ENCODE measurements around the gene CSGALNACT2. TPM values are rescaled to one million over a fixed set of nuclear protein-coding genes. Genes with fewer than 3 reads are reported as not detected.

The CSGALNACT2 gene
- total RNA-seq, 1 experiment from 2014 or later: 8.9 TPM

DNA sequence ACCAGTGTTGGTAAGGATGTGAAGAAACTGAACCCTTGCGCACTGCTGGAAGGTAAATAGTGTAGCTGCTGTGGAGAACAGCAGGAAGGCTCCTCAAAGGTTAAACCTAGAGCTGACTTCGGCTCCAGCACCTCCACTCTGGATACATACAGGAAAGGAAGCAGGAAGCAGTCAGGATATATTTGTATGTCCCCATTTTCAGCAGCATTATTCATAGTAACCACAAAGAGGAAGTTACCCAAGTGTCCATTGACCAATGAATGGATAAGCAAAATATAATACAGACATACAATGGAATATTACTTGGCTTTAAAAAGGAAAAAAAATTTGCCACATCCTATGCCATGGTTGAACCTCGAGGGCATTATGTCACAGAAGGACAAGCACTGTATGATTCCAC is 46.4 kb upstream of the CSGALNACT2 start:
- no peak overlapping the region for H3K9ac ChIP-seq (ENCODE audit: extremely low read depth, insufficient read length, low read length)
- no peak overlapping the region for H3K18ac ChIP-seq (ENCODE audit: insufficient read length, low read depth, low read length)
- no peak overlapping the region for H2BK15ac ChIP-seq (ENCODE audit: low read depth, low read length)
- no peak overlapping the region for H2BK5ac ChIP-seq (ENCODE audit: insufficient read length, low read length)
- H3K9me3 Mint-ChIP-seq: no peaks in the 10 kb centered on the region; a peak in 1 of 5 replicates
- no peak overlapping the region for H3K4me3 Mint-ChIP-seq
- no peaks in the 10 kb centered on the region for H4K20me1 ChIP-seq (ENCODE audit: control insufficient read depth, insufficient read depth, insufficient read length)
- no peak overlapping the region for H4K5ac ChIP-seq (ENCODE audit: insufficient read length, low read depth, low read length)
- H3K14ac ChIP-seq (ENCODE audit: insufficient read depth, low read length): no peak overlapping the region
- no peak overlapping the region for H3K23ac ChIP-seq (ENCODE audit: insufficient read length, low read depth, low read length)
- H4K8ac ChIP-seq (replicated peaks; ENCODE audit: insufficient read length, low read depth, low read length): no peak overlapping the region
- peaks cover 14 to 25% of the 10 kb centered on the region in 2 experiments for H3K4me1 Mint-ChIP-seq
- no peaks in the 10 kb centered on the region for H3K79me2 ChIP-seq (ENCODE audit: insufficient read depth, low read length)
- H3K4me2 ChIP-seq (ENCODE audit: insufficient read depth, insufficient read length, low read length): no peak overlapping the region
- no CpG with 5 or more reads among the region's 3 CpGs for WGBS (ENCODE audit: extremely low coverage, insufficient read length, low lambda C conversion rate)
- H3K9me3 ChIP-seq (ENCODE audit: control insufficient read depth, low read depth, low read length): no peaks in the 10 kb centered on the region
- peaks cover 2% of the 10 kb centered on the region; the same call in 1 of the 2 replicates for H3K27me3 Mint-ChIP-seq (ENCODE audit: low read depth)
- DNase-seq: no peak
- TF ChIP-seq, protein P1, sequence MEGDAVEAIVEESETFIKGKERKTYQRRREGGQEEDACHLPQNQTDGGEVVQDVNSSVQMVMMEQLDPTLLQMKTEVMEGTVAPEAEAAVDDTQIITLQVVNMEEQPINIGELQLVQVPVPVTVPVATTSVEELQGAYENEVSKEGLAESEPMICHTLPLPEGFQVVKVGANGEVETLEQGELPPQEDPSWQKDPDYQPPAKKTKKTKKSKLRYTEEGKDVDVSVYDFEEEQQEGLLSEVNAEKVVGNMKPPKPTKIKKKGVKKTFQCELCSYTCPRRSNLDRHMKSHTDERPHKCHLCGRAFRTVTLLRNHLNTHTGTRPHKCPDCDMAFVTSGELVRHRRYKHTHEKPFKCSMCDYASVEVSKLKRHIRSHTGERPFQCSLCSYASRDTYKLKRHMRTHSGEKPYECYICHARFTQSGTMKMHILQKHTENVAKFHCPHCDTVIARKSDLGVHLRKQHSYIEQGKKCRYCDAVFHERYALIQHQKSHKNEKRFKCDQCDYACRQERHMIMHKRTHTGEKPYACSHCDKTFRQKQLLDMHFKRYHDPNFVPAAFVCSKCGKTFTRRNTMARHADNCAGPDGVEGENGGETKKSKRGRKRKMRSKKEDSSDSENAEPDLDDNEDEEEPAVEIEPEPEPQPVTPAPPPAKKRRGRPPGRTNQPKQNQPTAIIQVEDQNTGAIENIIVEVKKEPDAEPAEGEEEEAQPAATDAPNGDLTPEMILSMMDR (conservative IDR thresholded peaks at IDR 0.05): no peak
- no peak overlapping the region for H3K27ac Mint-ChIP-seq
- H3K56ac ChIP-seq (ENCODE audit: insufficient read length, low read depth, low read length): no peak overlapping the region
- no peak overlapping the region for H2AK5ac ChIP-seq (ENCODE audit: insufficient read length, low read length)
- H3K4me1 ChIP-seq (ENCODE audit: insufficient read depth, low read length): no peaks in the 10 kb centered on the region
- no peak overlapping the region for H2AFZ ChIP-seq (ENCODE audit: low read length)
- H3K27ac ChIP-seq (ENCODE audit: insufficient read length, low read depth, low read length): no peak overlapping the region
- H3T11ph ChIP-seq (ENCODE audit: low read length): no peak overlapping the region
- H2BK120ac ChIP-seq (ENCODE audit: low read depth, low read length, poor library complexity, severe bottlenecking): no peak overlapping the region
- peaks cover 0 to 4% (median 3%) of the 10 kb centered on the region in 3 experiments; a peak in 3 of 7 replicates for H3K36me3 Mint-ChIP-seq (ENCODE audit: insufficient read depth in 1 of 3, low read depth in 3 of 3)
- H4K91ac ChIP-seq (ENCODE audit: insufficient read length, low read depth, low read length): no peak overlapping the region
- no peaks in the 10 kb centered on the region for H3K79me1 ChIP-seq (ENCODE audit: insufficient read depth, low read depth, low read length, poor library complexity, severe bottlenecking)
- H3K23me2 ChIP-seq (ENCODE audit: insufficient read length, low read depth, low read length, poor library complexity, severe bottlenecking): no peaks in the 10 kb centered on the region
- H3K27me3 ChIP-seq (ENCODE audit: insufficient read depth, low read length): no peaks in the 10 kb centered on the region
- H2BK20ac ChIP-seq (ENCODE audit: low read depth, low read length, poor library complexity, severe bottlenecking): no peak overlapping the region
- no peak overlapping the region for H2BK12ac ChIP-seq (ENCODE audit: insufficient read length, low read depth, low read length)
- H3K4ac ChIP-seq (ENCODE audit: low read depth, low read length): no peak overlapping the region
